CD1c-positive myeloid dendritic cell (primary cell): ENCODE data around the gene ROPN1B.
A peak's percentile ranks its signal among the peaks of the same experiment; 100 is the strongest.
"Not testable (repeated sequence)": the region's sequence is repeated elsewhere in the genome, so short reads cannot be mapped to it uniquely, and the experiment has no call there.

Experiments
- DNase-seq: peaks from one replicate; pipeline ENCODE4 v3.0.0-alpha.2; 2016; ENCODE audit errors: extremely low spot score

ROPN1B gene

DNA sequence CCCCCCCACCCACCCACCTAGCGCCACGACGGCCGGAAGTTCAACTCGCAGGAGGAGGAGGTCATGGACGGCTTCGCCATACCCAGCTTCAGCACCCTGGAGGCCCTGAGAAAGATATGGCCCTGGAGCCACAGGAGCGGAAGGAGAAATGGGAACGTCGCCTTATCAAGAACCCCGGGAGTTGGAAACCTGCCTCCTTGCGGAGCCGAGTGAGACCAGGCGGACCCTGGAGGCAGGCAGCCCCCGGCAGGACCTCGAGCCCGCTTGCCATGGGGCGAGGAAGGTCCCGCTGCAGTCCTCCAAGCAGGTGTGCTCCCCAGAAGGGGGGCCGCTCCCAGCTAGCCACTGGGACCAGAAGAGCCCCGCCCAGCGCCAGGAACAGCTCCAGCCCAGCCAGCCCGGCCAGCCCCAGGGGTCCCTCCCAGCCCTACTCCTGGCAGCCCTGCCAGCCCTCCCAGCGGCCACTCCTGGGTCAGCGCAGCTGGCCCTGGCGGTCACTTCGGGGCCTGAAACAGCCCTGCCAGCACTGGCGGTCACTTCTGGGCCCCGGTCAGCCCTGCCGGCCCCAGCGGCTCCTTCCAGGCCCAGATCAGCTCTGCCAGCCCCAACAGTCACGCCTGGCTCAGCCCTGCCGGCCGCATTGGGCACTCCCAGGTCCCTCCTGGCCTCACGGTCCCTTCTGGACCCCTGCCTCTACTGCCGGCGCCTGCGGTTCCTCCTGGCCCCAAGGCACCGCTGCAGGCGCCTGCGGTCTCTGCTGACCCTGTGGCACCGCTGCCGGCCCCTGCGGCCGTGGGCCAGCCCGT lies 10.3 kb upstream of the ROPN1B start:
- no peak for DNase-seq

GRCh38 chr3:125959317-125960065 lies 9.5 kb upstream of the ROPN1B start:
- no peak for DNase-seq

GRCh38 chr3:125960066-125960424 lies 8.9 kb upstream of the ROPN1B start:
- DNase-seq: no peak

DNA sequence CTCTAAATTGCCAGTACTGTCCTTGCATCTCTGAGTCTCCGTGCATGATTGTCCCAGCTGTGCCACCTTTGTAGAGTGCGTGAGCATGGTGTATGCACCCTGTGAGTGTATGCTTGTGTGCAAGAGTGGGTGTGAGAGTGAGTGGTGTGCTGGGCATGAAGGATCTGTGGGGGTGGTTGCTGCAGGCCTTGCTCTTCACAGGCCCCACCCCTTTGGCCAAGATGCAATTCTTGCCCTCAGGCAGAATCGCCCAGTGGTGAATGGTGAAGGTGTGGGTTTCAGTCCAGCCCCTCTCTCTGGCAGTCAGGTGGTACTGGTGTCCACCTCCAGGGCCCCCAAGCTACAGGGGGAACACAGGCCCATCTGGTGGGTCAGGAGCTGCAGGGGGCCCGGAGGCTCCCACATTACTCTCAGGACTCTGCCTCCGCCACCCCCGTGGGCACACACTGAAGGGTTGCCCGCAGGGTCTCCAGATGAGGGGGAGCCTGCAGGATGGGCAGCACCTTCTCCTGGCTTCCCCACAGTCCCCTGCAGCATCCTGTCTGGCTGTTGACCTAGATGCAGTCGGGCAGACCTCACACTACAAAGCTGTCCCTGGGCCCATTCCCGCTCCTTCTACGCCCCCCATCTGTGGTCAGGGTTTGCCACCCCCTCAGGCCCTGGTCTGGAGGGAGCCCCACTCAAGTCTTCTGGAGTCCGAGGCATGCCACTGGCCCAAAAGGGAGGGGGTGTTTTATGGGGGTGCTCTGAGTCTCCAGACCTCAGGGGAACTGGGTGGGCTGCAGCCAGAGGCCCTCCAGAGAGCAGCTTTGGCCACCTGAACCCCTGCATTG lies 8.3 kb upstream of the ROPN1B start:
- no peak for DNase-seq

GRCh38 chr3:125961289-125961589 lies 7.7 kb upstream of the ROPN1B start:
- no peak for DNase-seq

GRCh38 chr3:125963834-125964233 lies 5.1 kb upstream of the ROPN1B start:
- DNase-seq: not testable (repeated sequence)

- DNase-seq: no peak
Measured at GRCh38 chr3:125965505-125965904, 3.5 kb upstream of the ROPN1B start.

- no peak for DNase-seq
Measured at GRCh38 chr3:125967156-125967555, 1.8 kb upstream of the ROPN1B start.

DNA sequence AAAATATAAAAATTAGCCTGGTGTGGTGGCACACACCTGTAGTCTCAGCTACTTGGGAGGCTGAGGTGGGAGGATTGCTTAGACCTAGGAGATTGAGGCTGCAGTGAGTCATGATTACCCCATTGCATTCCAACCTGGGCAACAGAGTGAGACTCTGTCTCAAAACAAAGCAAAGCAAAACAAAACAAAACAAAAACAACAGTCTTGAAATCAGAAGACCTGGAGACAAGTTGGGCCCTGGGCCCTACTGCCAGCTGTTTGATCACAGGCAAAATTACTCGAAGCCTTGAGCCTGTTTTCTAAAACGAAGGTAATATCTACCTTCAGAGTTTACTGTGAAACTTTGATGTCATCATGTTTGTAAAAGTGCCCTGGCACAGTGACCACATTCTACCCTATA lies 857 bp upstream of the ROPN1B start:
- not testable (repeated sequence) for DNase-seq

GRCh38 chr3:125971997-125972944 lies 3.3 kb downstream of the ROPN1B start:
- peak; percentile 37 for DNase-seq

DNA sequence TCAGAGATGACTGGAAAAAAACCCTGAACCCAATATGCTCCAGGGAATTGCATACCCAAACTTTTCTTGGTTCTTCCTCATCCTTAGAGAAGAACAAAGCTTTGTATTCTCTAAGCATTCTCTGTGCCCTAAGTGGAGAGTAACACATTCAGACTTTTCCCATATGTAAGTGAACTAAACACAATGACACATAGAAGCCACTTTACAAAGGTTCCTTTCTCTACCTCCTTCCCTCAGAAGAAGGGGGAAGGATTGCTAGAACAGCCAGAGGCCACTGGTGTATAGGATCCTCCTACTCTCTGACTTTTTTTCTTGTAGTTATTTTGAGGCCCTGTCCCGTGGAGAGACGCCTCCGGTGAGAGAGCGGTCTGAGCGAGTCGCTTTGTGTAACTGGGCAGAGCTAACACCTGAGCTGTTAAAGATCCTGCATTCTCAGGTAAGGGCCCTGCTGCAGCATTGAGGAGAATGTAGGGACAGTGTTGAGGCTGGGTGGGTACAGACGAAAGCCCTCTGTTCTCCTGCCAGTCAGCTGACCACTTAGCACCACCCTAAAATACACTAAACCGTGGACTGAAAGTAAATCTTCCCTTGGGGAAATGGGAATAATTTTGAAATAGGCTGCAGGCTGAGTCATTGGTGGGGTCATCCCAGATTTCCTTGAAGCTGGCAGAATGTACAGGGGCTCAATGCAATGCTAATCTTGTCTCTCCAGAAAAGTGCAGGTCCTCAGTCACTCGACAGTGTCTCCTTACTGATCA lies 6.4 kb downstream of the ROPN1B start:
- not testable (repeated sequence) for DNase-seq

- not testable (repeated sequence) for DNase-seq
Measured at GRCh38 chr3:125976003-125976390, 7.0 kb downstream of the ROPN1B start.

DNA sequence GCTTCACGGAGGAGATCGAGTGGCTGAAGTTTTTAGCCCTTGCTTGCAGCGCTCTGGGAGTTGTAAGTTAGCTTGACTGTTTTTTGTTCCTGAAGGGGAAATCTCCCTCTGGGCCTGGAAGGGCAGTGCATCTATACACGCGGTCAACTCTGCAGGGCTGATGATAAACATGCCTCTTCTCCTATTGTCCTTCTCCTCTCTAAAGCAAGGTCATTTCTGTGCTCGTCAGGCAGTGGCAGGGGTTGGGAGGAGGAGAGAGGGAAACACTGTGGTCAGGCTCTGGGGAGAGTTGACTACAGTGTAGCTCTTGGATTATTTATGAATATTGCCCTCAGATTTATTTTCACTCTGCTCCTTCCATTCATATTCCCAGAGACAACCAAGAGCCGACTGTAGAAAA lies 8.1 kb downstream of the ROPN1B start:
- not testable (repeated sequence) for DNase-seq

GRCh38 chr3:125984951-125985350 lies 16.0 kb downstream of the ROPN1B start:
- DNase-seq: not testable (repeated sequence)

GRCh38 chr3:125990253-125990970 lies 21.4 kb downstream of the ROPN1B start:
- peak; percentile 63 for DNase-seq

DNA sequence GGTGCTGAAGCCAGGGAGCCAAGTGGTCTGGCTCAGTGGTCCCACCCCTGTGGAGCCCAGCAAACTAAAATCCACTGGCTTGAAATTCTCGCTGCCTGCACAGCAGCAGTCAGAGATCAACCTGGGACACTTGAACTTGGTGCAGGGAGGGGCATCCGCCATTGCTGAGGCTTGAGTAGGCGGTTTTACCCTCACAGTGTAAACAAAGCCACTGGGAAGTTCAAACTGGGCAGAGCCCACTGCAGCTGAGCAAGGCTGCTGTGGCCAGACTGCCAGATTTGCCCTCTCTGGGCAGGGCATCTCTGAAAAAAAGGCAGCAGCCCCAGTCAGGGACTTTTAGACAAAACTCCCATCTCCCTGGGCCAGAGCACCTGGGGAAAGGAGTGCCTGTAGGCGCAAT lies 27.8 kb downstream of the ROPN1B start:
- DNase-seq: not testable (repeated sequence)

DNA sequence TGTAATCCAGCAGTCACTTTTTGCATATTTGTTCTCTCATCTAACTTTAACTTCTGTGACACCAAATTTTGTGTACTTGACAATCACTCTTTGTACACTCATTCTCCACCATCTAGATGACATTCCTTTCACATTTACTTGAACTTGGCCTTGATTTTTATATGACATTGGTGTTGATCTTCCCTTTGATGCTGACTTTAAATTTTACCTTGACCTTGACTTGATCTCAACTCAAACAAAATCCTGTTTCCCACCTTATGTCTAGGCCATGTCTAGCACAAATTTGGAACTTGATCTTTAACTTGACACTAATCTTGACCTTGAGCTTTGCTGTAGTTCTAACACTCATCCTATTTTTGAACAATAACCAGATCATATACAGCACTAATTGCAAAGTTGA lies 33.2 kb downstream of the ROPN1B start:
- DNase-seq: no peak

DNA sequence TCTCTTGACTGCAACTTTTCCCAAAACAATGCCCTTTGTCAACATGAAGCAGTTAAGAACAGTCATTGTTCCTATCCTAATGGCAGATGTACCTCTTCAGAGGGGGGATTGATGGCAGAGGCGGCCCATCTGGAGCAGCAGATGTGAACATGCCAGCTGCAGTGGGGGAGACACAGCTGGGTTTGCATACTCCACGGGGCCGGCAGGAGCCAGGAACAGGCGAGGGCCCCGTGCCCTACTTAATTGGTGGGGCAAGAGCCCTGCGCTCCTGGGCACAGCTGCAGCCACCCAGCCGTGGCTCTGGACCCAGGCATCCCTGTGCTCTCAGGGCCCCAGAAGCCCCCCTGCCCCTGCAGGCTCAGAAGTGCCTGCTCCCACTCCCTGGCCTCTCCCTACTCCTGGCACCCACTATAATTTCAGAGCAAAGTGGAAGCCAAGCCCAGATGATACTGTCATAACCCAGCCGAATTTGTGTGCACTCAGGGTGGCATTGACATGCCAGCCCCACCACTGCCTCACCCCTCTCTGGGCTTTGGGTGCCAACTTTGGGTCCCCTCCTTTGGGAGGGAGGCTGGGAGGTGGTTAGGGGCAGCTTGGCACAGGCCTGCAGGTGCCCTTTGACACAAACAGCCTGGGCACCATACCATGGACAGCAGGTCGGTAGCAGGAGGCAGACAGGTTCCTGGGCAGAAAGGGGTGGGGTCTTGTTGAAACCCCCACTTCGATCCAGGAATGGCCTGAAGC lies 34.6 kb downstream of the ROPN1B start:
- no peak for DNase-seq

GRCh38 chr3:126004217-126004616 lies 35.2 kb downstream of the ROPN1B start:
- DNase-seq: no peak
